Neural progenitor cell (in vitro differentiated cells): ENCODE measurements around the gene FHDC1. TPM values are rescaled to one million over a fixed set of nuclear protein-coding genes. Genes with fewer than 3 reads are reported as not detected.

Source experiments
- DNase-seq: peaks from one replicate; pipeline ENCODE4 v3.0.0-alpha.2; 2016; ENCODE audit warnings: low spot score
- H2AFZ ChIP-seq: fragments of 200-600 bp; sonication (generic); replicated peaks from 2 replicates; pipeline ENCODE4 v1.6.1; 2016; ENCODE audit warnings: antibody characterized with exemption
- H3F3A ChIP-seq: fragments of 200-600 bp; sonication (generic); 2 replicates; pipeline ENCODE4 v1.6.1; 2016; ENCODE audit warnings: antibody characterized with exemption, low read depth
- H3K27ac ChIP-seq: fragments of 200-600 bp; sonication (generic); 2 replicates; pipeline ENCODE4 v1.5.1; 2016; ENCODE audit warnings: mild to moderate bottlenecking
- H3K27me3 ChIP-seq: fragments of 200-600 bp; sonication (generic); 2 replicates; pipeline ENCODE4 v1.6.1; 2016; ENCODE audit warnings: mild to moderate bottlenecking, moderate library complexity
- H3K36me3 ChIP-seq: fragments of 200-600 bp; sonication (generic); 2 replicates; pipeline ENCODE4 v1.5.1; 2016
- H3K4me1 ChIP-seq: fragments of 200-600 bp; sonication (generic); 2 replicates; pipeline ENCODE4 v1.6.1; 2016; ENCODE audit warnings: mixed run types
- H3K4me2 ChIP-seq: fragments of 200-600 bp; sonication (generic); 2 replicates; pipeline ENCODE4 v1.6.1; 2016
- H3K4me3 ChIP-seq: fragments of 200-600 bp; sonication (generic); 2 replicates; pipeline ENCODE4 v1.5.1; 2016
- H3K79me2 ChIP-seq: fragments of 200-600 bp; sonication (generic); 2 replicates; pipeline ENCODE4 v1.6.1; 2016; ENCODE audit warnings: low read depth
- H3K9ac ChIP-seq: fragments of 200-600 bp; sonication (generic); 2 replicates; pipeline ENCODE4 v1.6.1; 2016
- H3K9me3 ChIP-seq: fragments of 200-600 bp; sonication (generic); 2 replicates; pipeline ENCODE4 v1.5.1; 2016; ENCODE audit warnings: low read depth
- H4K20me1 ChIP-seq: fragments of 200-600 bp; sonication (generic); 2 replicates; pipeline ENCODE4 v1.6.1; 2016; ENCODE audit warnings: low read depth
- H3K27ac Mint-ChIP-seq: 3 replicates; pipeline ENCODE4 v1.8.0; 2021; ENCODE audit warnings: mixed read lengths
- H3K27me3 Mint-ChIP-seq: 2 replicates; pipeline ENCODE4 v1.8.0; 2022; ENCODE audit warnings: low read depth, mild to moderate bottlenecking, inconsistent platforms, moderate library complexity, mixed read lengths; ENCODE audit not compliant: insufficient read depth
- H3K36me3 Mint-ChIP-seq: 3 replicates; pipeline ENCODE4 v1.8.0; 2021; ENCODE audit warnings: mixed read lengths
- H3K4me1 Mint-ChIP-seq: 3 replicates; pipeline ENCODE4 v1.8.0; 2021; ENCODE audit warnings: mixed read lengths
- H3K4me3 Mint-ChIP-seq: 3 replicates; pipeline ENCODE4 v1.8.0; 2021; ENCODE audit warnings: mild to moderate bottlenecking, moderate library complexity, mixed read lengths
- H3K9me3 Mint-ChIP-seq: 3 replicates; pipeline ENCODE4 v1.8.0; 2020; ENCODE audit warnings: mixed read lengths
- CTCF ChIP-seq: fragments of 200-600 bp; sonication (generic); IDR thresholded peaks from 2 replicates; pipeline ENCODE4 v1.5.1; 2017; ENCODE audit warnings: antibody characterized with exemption, mild to moderate bottlenecking
- EZH2 ChIP-seq: fragments of 200-600 bp; sonication (generic); IDR thresholded peaks from 2 replicates; pipeline ENCODE4 v1.6.1; 2017; ENCODE audit warnings: antibody characterized with exemption, mild to moderate bottlenecking, moderate library complexity
- EZH2phosphoT487 ChIP-seq: fragments of 200-600 bp; sonication (generic); IDR thresholded peaks from 2 replicates; pipeline ENCODE4 v1.6.1; 2017; ENCODE audit warnings: antibody characterized with exemption
- total RNA-seq: library from RNA; depleted of rRNA; stranded (reverse); fragments of >200 nt; gene quantifications from 2 replicates; pipeline ENCODE4 v1.2.3, GENCODE V29; 2015; ENCODE audit warnings: low replicate concordance

FHDC1 gene
- total RNA-seq, 1 donor from 2014 or later = 3.0 TPM

- H3K27me3 ChIP-seq = no peaks in the 10 kb centered on the region
- Mint-ChIP-seq H3K27me3 (peaks cover under 1% of the 10 kb centered on the region), H3K36me3 (peaks cover 5% of the 10 kb centered on the region), H3K27ac (peak overlapping the region; percentile 38), H3K4me1 (peaks cover 32% of the 10 kb centered on the region), H3K9me3 (no peaks in the 10 kb centered on the region), H3K4me3 (no peak overlapping the region)
- H4K20me1 ChIP-seq = no peaks in the 10 kb centered on the region
- no peak overlapping the region for H3K4me3 ChIP-seq
- H3K36me3 ChIP-seq = no peaks in the 10 kb centered on the region
- no peak overlapping the region for H3K9ac ChIP-seq
- peak overlapping the region; percentile 19 for H3K4me2 ChIP-seq
- H3K4me1 ChIP-seq = peaks cover 21% of the 10 kb centered on the region
- DNase-seq = peak; percentile 34
- TF ChIP-seq CTCF = no peak
- TF ChIP-seq EZH2phosphoT487 = no peak
- TF ChIP-seq EZH2 = no peak
- no peak overlapping the region for H3K27ac ChIP-seq
- H3F3A ChIP-seq = peaks cover 10% of the 10 kb centered on the region
- H2AFZ ChIP-seq = peak overlapping the region; percentile 74
- H3K79me2 ChIP-seq = peaks cover 5% of the 10 kb centered on the region
- no peaks in the 10 kb centered on the region for H3K9me3 ChIP-seq
Measured at GRCh38 chr4:152949930-152950329, 13.8 kb downstream of the FHDC1 start.

- no peak overlapping the region for H3K27ac Mint-ChIP-seq
- DNase-seq = no peak
- Histone ChIP-seq H2AFZ (no peak overlapping the region), H3K27ac (no peak overlapping the region), H3K4me2 (peak overlapping the region; percentile 19), H3K4me1 (peaks cover 21% of the 10 kb centered on the region), H3F3A (peaks cover 10% of the 10 kb centered on the region), H3K27me3 (no peaks in the 10 kb centered on the region), H3K9me3 (no peaks in the 10 kb centered on the region), H4K20me1 (no peaks in the 10 kb centered on the region), H3K4me3 (no peak overlapping the region), H3K79me2 (peaks cover 5% of the 10 kb centered on the region), H3K36me3 (no peaks in the 10 kb centered on the region), H3K9ac (no peak overlapping the region)
- peaks cover 31% of the 10 kb centered on the region for H3K4me1 Mint-ChIP-seq
- TF ChIP-seq EZH2 = no peak
- no peak for TF ChIP-seq CTCF
- TF ChIP-seq EZH2phosphoT487 = no peak
- peaks cover 4% of the 10 kb centered on the region for H3K36me3 Mint-ChIP-seq
- H3K9me3 Mint-ChIP-seq = no peaks in the 10 kb centered on the region
- H3K27me3 Mint-ChIP-seq = no peaks in the 10 kb centered on the region
- no peak overlapping the region for H3K4me3 Mint-ChIP-seq
Measured at GRCh38 chr4:152950402-152951274, 14.5 kb downstream of the FHDC1 start.

GRCh38 chr4:152951348-152951747 lies 15.2 kb downstream of the FHDC1 start:
- Mint-ChIP-seq H3K27ac (no peak overlapping the region), H3K4me3 (no peak overlapping the region), H3K36me3 (peaks cover 5% of the 10 kb centered on the region), H3K4me1 (peaks cover 38% of the 10 kb centered on the region), H3K27me3 (no peaks in the 10 kb centered on the region), H3K9me3 (no peaks in the 10 kb centered on the region)
- H3K9me3 ChIP-seq = no peaks in the 10 kb centered on the region
- TF ChIP-seq EZH2phosphoT487 (no peak), CTCF (no peak), EZH2 (no peak)
- H3F3A ChIP-seq = peaks cover 10% of the 10 kb centered on the region
- no peaks in the 10 kb centered on the region for H3K36me3 ChIP-seq
- H2AFZ ChIP-seq = no peak overlapping the region
- no peaks in the 10 kb centered on the region for H3K27me3 ChIP-seq
- no peak overlapping the region for H3K4me3 ChIP-seq
- peaks cover 21% of the 10 kb centered on the region for H3K4me1 ChIP-seq
- H3K9ac ChIP-seq = no peak overlapping the region
- peak overlapping the region; percentile 4 for H3K4me2 ChIP-seq
- peaks cover 5% of the 10 kb centered on the region for H3K79me2 ChIP-seq
- H3K27ac ChIP-seq = no peak overlapping the region
- no peaks in the 10 kb centered on the region for H4K20me1 ChIP-seq
- no peak for DNase-seq
